Hepatocyte (in vitro differentiated cells): ENCODE measurements around the gene LANCL2. TPM values are rescaled to one million over a fixed set of nuclear protein-coding genes. Genes with fewer than 3 reads are reported as not detected.

Experiments
- DNase-seq: peaks from one replicate; pipeline ENCODE4 v3.0.0-alpha.2; 2016; ENCODE audit warnings: low spot score
- H2AFZ ChIP-seq: fragments of 200-600 bp; sonication (generic); 2 replicates; pipeline ENCODE4 v1.6.0; 2016; ENCODE audit warnings: antibody characterized with exemption, mild to moderate bottlenecking
- H3K27ac ChIP-seq: fragments of 200-600 bp; sonication (generic); 2 replicates; pipeline ENCODE4 v1.5.1; 2016; ENCODE audit warnings: mild to moderate bottlenecking
- H3K27me3 ChIP-seq: fragments of 200-600 bp; sonication (generic); 2 replicates; pipeline ENCODE4 v1.6.1; 2016
- H3K36me3 ChIP-seq: fragments of 200-600 bp; sonication (generic); replicated peaks from 2 replicates; pipeline ENCODE4 v1.5.1; 2016; ENCODE audit warnings: low read depth; ENCODE audit not compliant: insufficient read depth
- H3K4me1 ChIP-seq: fragments of 200-600 bp; sonication (generic); 2 replicates; pipeline ENCODE4 v1.5.1; 2016; ENCODE audit warnings: mild to moderate bottlenecking, moderate library complexity; ENCODE audit not compliant: insufficient read depth
- H3K4me2 ChIP-seq: fragments of 200-600 bp; sonication (generic); 2 replicates; pipeline ENCODE4 v1.6.0; 2016
- H3K4me3 ChIP-seq: fragments of 200-600 bp; sonication (generic); 2 replicates; pipeline ENCODE4 v1.5.1; 2016; ENCODE audit warnings: mild to moderate bottlenecking
- H3K79me2 ChIP-seq: fragments of 200-600 bp; sonication (generic); 2 replicates; pipeline ENCODE4 v1.6.0; 2017; ENCODE audit warnings: mild to moderate bottlenecking
- H3K9me2 ChIP-seq: fragments of 200-600 bp; sonication (generic); replicated peaks from 2 replicates; pipeline ENCODE4 v1.6.0; 2017; ENCODE audit warnings: mild to moderate bottlenecking; ENCODE audit not compliant: insufficient read depth
- H3K9me3 ChIP-seq: fragments of 200-600 bp; sonication (generic); 2 replicates; pipeline ENCODE4 v1.5.1; 2016; ENCODE audit warnings: low read depth, mild to moderate bottlenecking
- H4K20me1 ChIP-seq: fragments of 200-600 bp; sonication (generic); 2 replicates; pipeline ENCODE4 v1.6.0; 2016; ENCODE audit warnings: mild to moderate bottlenecking; ENCODE audit not compliant: insufficient read depth, poor library complexity, severe bottlenecking
- CTCF ChIP-seq: fragments of 200-600 bp; sonication (generic); IDR thresholded peaks from 2 replicates; pipeline ENCODE4 v1.5.1; 2016; ENCODE audit warnings: antibody characterized with exemption, mild to moderate bottlenecking; ENCODE audit not compliant: poor library complexity
- EZH2 ChIP-seq: fragments of 200-600 bp; sonication (generic); IDR thresholded peaks from 2 replicates; pipeline ENCODE4 v1.6.1; 2016; ENCODE audit warnings: antibody characterized with exemption, mild to moderate bottlenecking, borderline replicate concordance
- EZH2phosphoT487 ChIP-seq: fragments of 200-600 bp; sonication (generic); IDR thresholded peaks from one replicate; pipeline ENCODE4 v1.6.1; 2018; ENCODE audit warnings: antibody characterized with exemption, mild to moderate bottlenecking, low read depth, moderate library complexity; ENCODE audit not compliant: unreplicated experiment, severe bottlenecking
- WGBS: methylation state at CpG from one replicate; pipeline ENCODE4 v1.1.6; 2016; ENCODE audit warnings: low lambda C conversion rate; ENCODE audit errors: missing lambda C conversion rate; 5-methylcytosine and 5-hydroxymethylcytosine counted together
- polyA plus RNA-seq: library from polyadenylated mRNA; unstranded; fragments of >200 nt; fragmentation: Nextera tagmentation; extraction: Ambion mirVana; gene quantifications from 2 replicates; pipeline ENCODE4 v1.2.1, GENCODE V29; 2016
- total RNA-seq: library from RNA; depleted of rRNA; stranded (reverse); fragments of >200 nt; gene quantifications from 2 replicates; pipeline ENCODE4 v1.2.3, GENCODE V29; 2014

Gene LANCL2
- total and polyA plus RNA-seq, 2 experiments from 2014 or later, result 13.5 to 14.8 TPM

DNA sequence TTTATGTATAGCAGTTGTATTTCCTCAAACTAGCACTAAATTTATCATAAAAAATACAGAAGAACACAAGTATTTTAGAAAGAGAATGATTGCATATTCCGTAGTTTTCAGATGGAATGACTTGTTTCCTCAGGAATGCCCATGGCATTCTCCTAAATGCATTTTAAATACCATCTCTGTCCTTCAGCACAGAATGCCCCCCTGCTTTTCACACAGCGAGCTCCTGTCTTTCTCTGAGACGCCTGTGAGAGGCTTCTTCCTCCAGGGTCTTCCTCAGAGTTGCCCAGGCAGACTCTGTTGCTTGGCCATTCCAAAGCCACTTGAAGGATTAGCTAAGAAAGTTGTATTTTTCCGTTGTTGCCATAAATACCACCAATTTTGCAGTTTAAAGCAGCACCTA is 10.1 kb downstream of the LANCL2 start:
- Histone ChIP-seq H3K4me3 (no peak overlapping the region), H4K20me1 (no peaks in the 10 kb centered on the region), H3K4me1 (no peaks in the 10 kb centered on the region), H3K79me2 (peaks cover 34% of the 10 kb centered on the region), H3K9me3 (no peaks in the 10 kb centered on the region), H3K27me3 (no peaks in the 10 kb centered on the region), H2AFZ (no peak overlapping the region), H3K4me2 (no peak overlapping the region), H3K36me3 (no peaks in the 10 kb centered on the region), H3K27ac (no peak overlapping the region), H3K9me2 (no peaks in the 10 kb centered on the region)
- DNase-seq, result no peak
- no peak for TF ChIP-seq CTCF
- TF ChIP-seq EZH2, result no peak
- no peak for TF ChIP-seq EZH2phosphoT487
- 79% methylated on average over 4 of the region's 4 CpGs for WGBS

- H3K4me2 ChIP-seq, result no peak overlapping the region
- DNase-seq, result no peak
- TF ChIP-seq CTCF (no peak), EZH2phosphoT487 (no peak), EZH2 (no peak)
- no peaks in the 10 kb centered on the region for H3K36me3 ChIP-seq
- peaks cover 16% of the 10 kb centered on the region for H3K79me2 ChIP-seq
- no peaks in the 10 kb centered on the region for H4K20me1 ChIP-seq
- H3K27ac ChIP-seq, result no peak overlapping the region
- 74% methylated on average over 4 of the region's 4 CpGs for WGBS
- no peak overlapping the region for H3K4me3 ChIP-seq
- no peaks in the 10 kb centered on the region for H3K4me1 ChIP-seq
- no peaks in the 10 kb centered on the region for H3K27me3 ChIP-seq
- H3K9me3 ChIP-seq, result no peaks in the 10 kb centered on the region
- H3K9me2 ChIP-seq, result no peaks in the 10 kb centered on the region
- no peak overlapping the region for H2AFZ ChIP-seq
These were observed 12.2 kb downstream of the LANCL2 start for GRCh38 chr7:55377162-55377817.

DNA sequence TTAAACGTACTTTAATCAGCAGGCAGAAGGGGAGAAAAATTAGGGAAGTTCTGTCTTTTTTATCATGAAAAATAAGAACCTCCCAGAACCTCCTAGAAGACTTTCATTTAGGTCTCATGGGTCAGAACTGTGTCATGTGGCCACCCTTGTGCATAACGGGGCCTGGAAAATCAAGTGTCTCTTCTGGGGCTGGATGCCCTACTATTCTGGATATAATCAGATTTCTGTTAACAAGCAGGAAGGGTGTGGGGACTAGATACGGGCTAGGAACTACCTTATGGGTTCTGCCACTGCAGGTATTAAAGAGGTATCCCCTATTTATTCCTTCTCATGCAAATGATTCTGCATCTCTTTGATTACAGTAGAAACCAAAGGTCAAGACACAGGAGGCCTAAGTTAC is 14.1 kb downstream of the LANCL2 start:
- Histone ChIP-seq H3K9me2 (no peaks in the 10 kb centered on the region), H3K4me3 (no peak overlapping the region), H4K20me1 (no peaks in the 10 kb centered on the region), H3K4me2 (no peak overlapping the region), H3K4me1 (no peaks in the 10 kb centered on the region), H3K79me2 (peaks cover 3% of the 10 kb centered on the region), H3K27ac (no peak overlapping the region), H3K9me3 (no peaks in the 10 kb centered on the region), H3K27me3 (no peaks in the 10 kb centered on the region), H3K36me3 (no peaks in the 10 kb centered on the region), H2AFZ (no peak overlapping the region)
- WGBS, result 100% methylated on average over 3 of the region's 3 CpGs
- no peak for DNase-seq
- no peak for TF ChIP-seq EZH2phosphoT487
- TF ChIP-seq CTCF, result no peak
- no peak for TF ChIP-seq EZH2
